Astrocyte (in vitro differentiated cells and primary cell): ENCODE data around the gene ACSBG1. TPM values are rescaled to one million over a fixed set of nuclear protein-coding genes. Genes with fewer than 3 reads are reported as not detected.

Source experiments
- DNase-seq: peaks from one replicate; pipeline ENCODE4 v3.0.0-alpha.2; 2010; ENCODE audit warnings: low read depth
- FAIRE-seq: peaks from 2 replicates; lab custom pipeline; 2011; peaks lifted over from hg19 to GRCh38; lab: Jason Lieb, UNC
- H2AFZ ChIP-seq: 2 replicates; pipeline ENCODE4 v1.6.0; 2012; ENCODE audit warnings: low read depth, low read length, inconsistent platforms
- H3K27ac ChIP-seq: 2 replicates; pipeline ENCODE4 v1.5.1; 2011; ENCODE audit warnings: low read depth, low read length, inconsistent platforms
- H3K27me3 ChIP-seq: 2 replicates; pipeline ENCODE4 v1.6.0; 2011; ENCODE audit warnings: low read length, inconsistent platforms; ENCODE audit not compliant: insufficient read depth
- H3K36me3 ChIP-seq: 2 replicates; pipeline ENCODE4 v1.5.1; 2011; ENCODE audit warnings: low read length, inconsistent platforms; ENCODE audit not compliant: insufficient read depth
- H3K4me1 ChIP-seq: 2 replicates; pipeline ENCODE4 v1.5.1; 2011; ENCODE audit warnings: low read length, inconsistent platforms; ENCODE audit not compliant: insufficient read depth
- H3K4me2 ChIP-seq: 2 replicates; pipeline ENCODE4 v1.6.0; 2012; ENCODE audit warnings: low read length, inconsistent platforms
- H3K4me3 ChIP-seq: 2 replicates; pipeline ENCODE4 v1.5.1; 2011; ENCODE audit warnings: low read depth, mild to moderate bottlenecking, low read length, inconsistent platforms; ENCODE audit not compliant: insufficient read depth
- H3K79me2 ChIP-seq: 2 replicates; pipeline ENCODE4 v1.6.0; 2012; ENCODE audit warnings: mild to moderate bottlenecking, low read length, inconsistent platforms; ENCODE audit not compliant: insufficient read depth
- H3K9ac ChIP-seq: 2 replicates; pipeline ENCODE4 v1.6.0; 2012; ENCODE audit warnings: mild to moderate bottlenecking, low read length, inconsistent platforms
- H3K9me3 ChIP-seq: 2 replicates; pipeline ENCODE4 v1.5.1; 2012; ENCODE audit warnings: low read depth, mild to moderate bottlenecking, low read length, inconsistent platforms; ENCODE audit not compliant: insufficient read depth
- H4K20me1 ChIP-seq: 2 replicates; pipeline ENCODE4 v1.6.0; 2012; ENCODE audit warnings: low read length, inconsistent platforms; ENCODE audit not compliant: insufficient read depth
- H3K27ac Mint-ChIP-seq: one replicate; pipeline ENCODE4 v1.8.0; 2021; ENCODE audit warnings: mild to moderate bottlenecking, mixed read lengths; ENCODE audit not compliant: unreplicated experiment
- H3K27me3 Mint-ChIP-seq: one replicate; pipeline ENCODE4 v1.8.0; 2021; ENCODE audit warnings: low read depth, mixed read lengths; ENCODE audit not compliant: unreplicated experiment
- H3K36me3 Mint-ChIP-seq: one replicate; pipeline ENCODE4 v1.8.0; 2021; ENCODE audit warnings: low read depth, mixed read lengths; ENCODE audit not compliant: unreplicated experiment
- H3K4me1 Mint-ChIP-seq: one replicate; pipeline ENCODE4 v1.8.0; 2021; ENCODE audit warnings: low read depth, mixed read lengths; ENCODE audit not compliant: unreplicated experiment
- H3K4me3 Mint-ChIP-seq: one replicate; pipeline ENCODE4 v1.8.0; 2021; ENCODE audit warnings: mild to moderate bottlenecking, moderate library complexity, mixed read lengths; ENCODE audit not compliant: unreplicated experiment
- H3K9me3 Mint-ChIP-seq: one replicate; pipeline ENCODE4 v1.8.0; 2021; ENCODE audit warnings: mild to moderate bottlenecking, mixed read lengths; ENCODE audit not compliant: unreplicated experiment
- CTCF ChIP-seq: IDR thresholded peaks from 2 replicates; pipeline ENCODE4 v1.5.1; 2011; ENCODE audit warnings: low read depth, mild to moderate bottlenecking, inconsistent platforms, low read length, moderate library complexity; ENCODE audit not compliant: insufficient read depth
- EZH2 ChIP-seq: IDR thresholded peaks from 2 replicates; pipeline ENCODE4 v1.6.1; 2012; ENCODE audit warnings: mild to moderate bottlenecking, low read length, inconsistent platforms; ENCODE audit not compliant: insufficient read depth
- total RNA-seq: library from RNA; stranded (reverse); gene quantifications from 2 replicates; pipeline ENCODE4 v1.2.1, GENCODE V29; 2021

The ACSBG1 gene
- total RNA-seq, 1 donor from 2014 or later = not detected

- no peaks in the 10 kb centered on the region for H3K4me1 Mint-ChIP-seq
- H3K27ac ChIP-seq = no peak overlapping the region
- no peaks in the 10 kb centered on the region for H3K36me3 Mint-ChIP-seq
- H3K9me3 ChIP-seq = no peaks in the 10 kb centered on the region
- H3K4me1 ChIP-seq = peaks cover 6% of the 10 kb centered on the region
- H3K27ac Mint-ChIP-seq = no peak overlapping the region
- TF ChIP-seq CTCF (no peak), EZH2 (no peak)
- H3K27me3 Mint-ChIP-seq = peaks cover 21% of the 10 kb centered on the region
- FAIRE-seq = no peak
- no peaks in the 10 kb centered on the region for H3K79me2 ChIP-seq
- H3K4me3 ChIP-seq = no peak overlapping the region
- no peaks in the 10 kb centered on the region for H3K27me3 ChIP-seq
- no peaks in the 10 kb centered on the region for H4K20me1 ChIP-seq
- peaks cover 9% of the 10 kb centered on the region for H3K9me3 Mint-ChIP-seq
- no peak overlapping the region for H3K9ac ChIP-seq
- no peak for DNase-seq
- no peak overlapping the region for H3K4me3 Mint-ChIP-seq
- no peak overlapping the region for H2AFZ ChIP-seq
- no peaks in the 10 kb centered on the region for H3K36me3 ChIP-seq
- no peak overlapping the region for H3K4me2 ChIP-seq
Measured at GRCh38 chr15:78260489-78260888, 26.1 kb upstream of the ACSBG1 start.

GRCh38 chr15:78259232-78259631 lies 24.9 kb upstream of the ACSBG1 start:
- no peaks in the 10 kb centered on the region for H4K20me1 ChIP-seq
- H3K27ac ChIP-seq = no peak overlapping the region
- DNase-seq (no peak), FAIRE-seq (no peak)
- H3K4me3 ChIP-seq = no peak overlapping the region
- TF ChIP-seq CTCF (no peak), EZH2 (no peak)
- H3K4me2 ChIP-seq = no peak overlapping the region
- Mint-ChIP-seq H3K27ac (no peak overlapping the region), H3K27me3 (peaks cover 16% of the 10 kb centered on the region), H3K4me1 (no peaks in the 10 kb centered on the region), H3K36me3 (no peaks in the 10 kb centered on the region), H3K9me3 (peaks cover 9% of the 10 kb centered on the region), H3K4me3 (no peak overlapping the region)
- H3K79me2 ChIP-seq = no peaks in the 10 kb centered on the region
- no peaks in the 10 kb centered on the region for H3K36me3 ChIP-seq
- no peak overlapping the region for H3K9ac ChIP-seq
- no peaks in the 10 kb centered on the region for H3K9me3 ChIP-seq
- H3K27me3 ChIP-seq = no peaks in the 10 kb centered on the region
- H3K4me1 ChIP-seq = no peaks in the 10 kb centered on the region
- no peak overlapping the region for H2AFZ ChIP-seq

- H4K20me1 ChIP-seq = no peaks in the 10 kb centered on the region
- H3K4me1 Mint-ChIP-seq = no peaks in the 10 kb centered on the region
- H3K9me3 Mint-ChIP-seq = peaks cover 9% of the 10 kb centered on the region
- TF ChIP-seq CTCF = no peak
- no peak for TF ChIP-seq EZH2
- H2AFZ ChIP-seq = no peak overlapping the region
- H3K27ac ChIP-seq = no peak overlapping the region
- H3K9ac ChIP-seq = no peak overlapping the region
- H3K9me3 ChIP-seq = no peaks in the 10 kb centered on the region
- no peaks in the 10 kb centered on the region for H3K79me2 ChIP-seq
- no peaks in the 10 kb centered on the region for H3K4me1 ChIP-seq
- H3K36me3 ChIP-seq = no peaks in the 10 kb centered on the region
- no peak overlapping the region for H3K4me3 Mint-ChIP-seq
- H3K36me3 Mint-ChIP-seq = no peaks in the 10 kb centered on the region
- H3K27me3 Mint-ChIP-seq = peaks cover 11% of the 10 kb centered on the region
- H3K27ac Mint-ChIP-seq = no peak overlapping the region
- H3K4me2 ChIP-seq = no peak overlapping the region
- no peaks in the 10 kb centered on the region for H3K27me3 ChIP-seq
- FAIRE-seq (no peak), DNase-seq (no peak)
- H3K4me3 ChIP-seq = no peak overlapping the region
Measured at GRCh38 chr15:78257681-78258080, 23.3 kb upstream of the ACSBG1 start.
